ENCODE results near the gene WDR38. TPM values are rescaled to one million over a fixed set of nuclear protein-coding genes. Genes with fewer than 3 reads are reported as not detected.

WDR38 gene
- total RNA-seq, 1 donor from 2014 or later: not detected

- no peaks in the 10 kb centered on the region for H3K4me1 Mint-ChIP-seq (ENCODE audit: unreplicated experiment)
- no peak for DNase-seq (ENCODE audit: low spot score)
These were observed 39.6 kb upstream of the WDR38 start for GRCh38 chr9:124813501-124814163.

GRCh38 chr9:124814164-124814535 is 39.1 kb upstream of the WDR38 start:
- no peaks in the 10 kb centered on the region for H3K4me1 Mint-ChIP-seq (ENCODE audit: unreplicated experiment)
- no peak overlapping the region for H3K4me3 Mint-ChIP-seq (ENCODE audit: unreplicated experiment)
- TF ChIP-seq CTCF (IDR thresholded peaks at IDR 0.05; ENCODE audit: unreplicated experiment): no peak
- no peak overlapping the region for H3K27ac Mint-ChIP-seq (ENCODE audit: unreplicated experiment)
- peaks cover 5% of the 10 kb centered on the region for H3K27me3 Mint-ChIP-seq (ENCODE audit: unreplicated experiment)
- H3K36me3 Mint-ChIP-seq (ENCODE audit: low read depth, unreplicated experiment): no peaks in the 10 kb centered on the region
- H3K9me3 Mint-ChIP-seq (ENCODE audit: unreplicated experiment): no peaks in the 10 kb centered on the region
- no peak for DNase-seq (ENCODE audit: low spot score)

More at GRCh38 chr9:124813501-124814163, 39.6 kb upstream of the WDR38 start:
- Mint-ChIP-seq H3K4me3 (ENCODE audit: unreplicated experiment) (no peak overlapping the region), H3K27me3 (ENCODE audit: unreplicated experiment) (peaks cover 5% of the 10 kb centered on the region), H3K36me3 (ENCODE audit: low read depth, unreplicated experiment) (no peaks in the 10 kb centered on the region), H3K27ac (ENCODE audit: unreplicated experiment) (no peak overlapping the region), H3K9me3 (ENCODE audit: unreplicated experiment) (no peaks in the 10 kb centered on the region)
- TF ChIP-seq CTCF (IDR thresholded peaks at IDR 0.05; ENCODE audit: unreplicated experiment): no peak

DNA sequence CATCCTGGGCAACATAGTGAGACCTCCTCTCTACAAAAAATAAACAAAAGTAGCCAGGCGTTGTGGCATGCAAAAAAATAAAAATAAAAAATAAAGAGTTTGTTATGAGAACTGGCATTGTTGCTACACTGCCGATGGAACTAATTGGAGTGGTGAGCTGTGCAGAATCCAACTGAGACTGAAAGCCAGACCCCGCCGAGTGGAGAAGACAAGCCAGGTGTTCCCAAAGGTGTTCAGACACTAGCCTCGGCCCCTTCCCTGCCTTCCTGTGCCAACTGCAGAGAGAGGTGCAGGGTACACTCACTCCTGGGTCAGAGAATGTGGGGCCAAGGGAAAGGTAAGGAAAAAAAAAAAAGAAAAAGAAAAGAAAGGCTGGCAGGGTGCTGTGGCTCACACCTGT is 37.7 kb upstream of the WDR38 start:
- no peak overlapping the region for H3K4me3 Mint-ChIP-seq (ENCODE audit: unreplicated experiment)
- no peaks in the 10 kb centered on the region for H3K36me3 Mint-ChIP-seq (ENCODE audit: low read depth, unreplicated experiment)
- no peaks in the 10 kb centered on the region for H3K4me1 Mint-ChIP-seq (ENCODE audit: unreplicated experiment)
- peaks cover 5% of the 10 kb centered on the region for H3K27me3 Mint-ChIP-seq (ENCODE audit: unreplicated experiment)
- no peak for TF ChIP-seq CTCF (IDR thresholded peaks at IDR 0.05; ENCODE audit: unreplicated experiment)
- H3K27ac Mint-ChIP-seq (ENCODE audit: unreplicated experiment): no peak overlapping the region
- H3K9me3 Mint-ChIP-seq (ENCODE audit: unreplicated experiment): no peaks in the 10 kb centered on the region
- no peak for DNase-seq (ENCODE audit: low spot score)

- no peaks in the 10 kb centered on the region for H3K4me1 Mint-ChIP-seq (ENCODE audit: unreplicated experiment)
- no peaks in the 10 kb centered on the region for H3K9me3 Mint-ChIP-seq (ENCODE audit: unreplicated experiment)
- H3K27ac Mint-ChIP-seq (ENCODE audit: unreplicated experiment): no peak overlapping the region
- no peak for TF ChIP-seq CTCF (IDR thresholded peaks at IDR 0.05; ENCODE audit: unreplicated experiment)
- H3K4me3 Mint-ChIP-seq (ENCODE audit: unreplicated experiment): no peak overlapping the region
- H3K36me3 Mint-ChIP-seq (ENCODE audit: low read depth, unreplicated experiment): no peaks in the 10 kb centered on the region
- peaks cover 4% of the 10 kb centered on the region for H3K27me3 Mint-ChIP-seq (ENCODE audit: unreplicated experiment)
- no peak for DNase-seq (ENCODE audit: low spot score)
These were observed 34.6 kb upstream of the WDR38 start for GRCh38 chr9:124818431-124819281.
